Stomach smooth muscle (tissue), 2 donors: ENCODE data around the gene TNFSF15.

Experiments
- H3K27ac ChIP-seq: one replicate; pipeline ENCODE4 v1.7.0; 2013; ENCODE audit warnings: mild to moderate bottlenecking, low read length, inconsistent platforms
- H3K27me3 ChIP-seq, 2 donors: one replicate each; pipeline ENCODE4 v1.7.0; 2013; ENCODE audit warnings: low read length in 2 of 2; ENCODE audit not compliant: insufficient read depth in 2 of 2, control insufficient read depth in 1 of 2
- H3K36me3 ChIP-seq, 2 donors: one replicate each; pipeline ENCODE4 v1.7.0; 2013; ENCODE audit warnings: low read length in 2 of 2; ENCODE audit not compliant: control insufficient read depth in 2 of 2, insufficient read depth in 2 of 2
- H3K4me1 ChIP-seq: one replicate; pipeline ENCODE4 v1.7.0; 2013; ENCODE audit warnings: low read length; ENCODE audit not compliant: control insufficient read depth, insufficient read depth
- H3K4me3 ChIP-seq, 2 donors: one replicate each; pipeline ENCODE4 v1.7.0; 2013; ENCODE audit warnings: low read length in 2 of 2
- H3K9ac ChIP-seq, 2 donors: one replicate each; pipeline ENCODE4 v1.7.0; 2013; ENCODE audit warnings: low read length in 2 of 2, mild to moderate bottlenecking in 1 of 2
- H3K9me3 ChIP-seq, 2 donors: one replicate each; pipeline ENCODE4 v1.7.0; 2013; ENCODE audit warnings: low read length in 2 of 2; ENCODE audit not compliant: control insufficient read depth in 2 of 2
- donor health status: healthy.
- donor health status: Pancreatic carcinoma.

TNFSF15 gene

GRCh38 chr9:114803479-114804265 lies 2.2 kb downstream of the TNFSF15 start:
- Histone ChIP-seq H3K4me1 (peaks cover 4% of the 10 kb centered on the region), H3K9ac (no peak overlapping the region), H3K4me3 (peak overlapping the region in 1 of 2 donors; percentile 24), H3K27ac (no peak overlapping the region), H3K27me3 (no peaks in the 10 kb centered on the region), H3K36me3 (no peaks in the 10 kb centered on the region), H3K9me3 (no peaks in the 10 kb centered on the region)

GRCh38 chr9:114799925-114800324 lies 5.9 kb downstream of the TNFSF15 start:
- H3K27me3 ChIP-seq: no peaks in the 10 kb centered on the region
- peaks cover 4% of the 10 kb centered on the region for H3K4me1 ChIP-seq
- no peak overlapping the region for H3K27ac ChIP-seq
- H3K9me3 ChIP-seq: no peaks in the 10 kb centered on the region
- H3K9ac ChIP-seq: no peak overlapping the region
- H3K36me3 ChIP-seq: no peaks in the 10 kb centered on the region
- H3K4me3 ChIP-seq: no peak overlapping the region

GRCh38 chr9:114799441-114799840 lies 6.4 kb downstream of the TNFSF15 start:
- Histone ChIP-seq H3K36me3 (no peaks in the 10 kb centered on the region), H3K27me3 (no peaks in the 10 kb centered on the region), H3K4me3 (no peak overlapping the region), H3K27ac (no peak overlapping the region), H3K4me1 (peaks cover 4% of the 10 kb centered on the region), H3K9me3 (no peaks in the 10 kb centered on the region), H3K9ac (no peak overlapping the region)

- Histone ChIP-seq H3K4me3 (no peak overlapping the region), H3K27ac (no peak overlapping the region), H3K9ac (no peak overlapping the region), H3K4me1 (peaks cover 3% of the 10 kb centered on the region), H3K27me3 (no peaks in the 10 kb centered on the region), H3K9me3 (no peaks in the 10 kb centered on the region), H3K36me3 (no peaks in the 10 kb centered on the region)
Measured at GRCh38 chr9:114798780-114799427, 6.9 kb downstream of the TNFSF15 start.

- no peaks in the 10 kb centered on the region for H3K4me1 ChIP-seq
- H3K9me3 ChIP-seq: no peaks in the 10 kb centered on the region
- no peaks in the 10 kb centered on the region for H3K27me3 ChIP-seq
- H3K9ac ChIP-seq: no peak overlapping the region
- no peaks in the 10 kb centered on the region for H3K36me3 ChIP-seq
- H3K4me3 ChIP-seq: no peak overlapping the region
- no peak overlapping the region for H3K27ac ChIP-seq
Measured at GRCh38 chr9:114798101-114798500, 7.7 kb downstream of the TNFSF15 start.

- H3K4me1 ChIP-seq: no peaks in the 10 kb centered on the region
- H3K36me3 ChIP-seq: no peaks in the 10 kb centered on the region
- no peak overlapping the region for H3K27ac ChIP-seq
- H3K9ac ChIP-seq: no peak overlapping the region
- no peaks in the 10 kb centered on the region for H3K27me3 ChIP-seq
- H3K9me3 ChIP-seq: no peaks in the 10 kb centered on the region
- no peak overlapping the region for H3K4me3 ChIP-seq
Measured at GRCh38 chr9:114792396-114792795, 13.4 kb downstream of the TNFSF15 start.

- Histone ChIP-seq H3K36me3 (no peaks in the 10 kb centered on the region), H3K27ac (no peak overlapping the region), H3K4me3 (no peak overlapping the region)
Measured at GRCh38 chr9:114791736-114792135, 14.1 kb downstream of the TNFSF15 start.

GRCh38 chr9:114791312-114791711 lies 14.5 kb downstream of the TNFSF15 start:
- Histone ChIP-seq H3K36me3 (no peaks in the 10 kb centered on the region), H3K4me1 (no peaks in the 10 kb centered on the region), H3K9ac (no peak overlapping the region), H3K27ac (no peak overlapping the region), H3K9me3 (no peaks in the 10 kb centered on the region), H3K4me3 (no peak overlapping the region), H3K27me3 (no peaks in the 10 kb centered on the region)

More at GRCh38 chr9:114791736-114792135, 14.1 kb downstream of the TNFSF15 start:
- Histone ChIP-seq H3K9me3 (no peaks in the 10 kb centered on the region), H3K9ac (no peak overlapping the region), H3K4me1 (no peaks in the 10 kb centered on the region), H3K27me3 (no peaks in the 10 kb centered on the region)

- no peaks in the 10 kb centered on the region for H3K4me1 ChIP-seq
- H3K36me3 ChIP-seq: no peaks in the 10 kb centered on the region
- no peaks in the 10 kb centered on the region for H3K9me3 ChIP-seq
- no peaks in the 10 kb centered on the region for H3K27me3 ChIP-seq
- no peak overlapping the region for H3K4me3 ChIP-seq
- no peak overlapping the region for H3K27ac ChIP-seq
- H3K9ac ChIP-seq: no peak overlapping the region
Measured at GRCh38 chr9:114790521-114790920, 15.3 kb downstream of the TNFSF15 start.

GRCh38 chr9:114789006-114789405 lies 16.8 kb downstream of the TNFSF15 start:
- Histone ChIP-seq H3K27ac (no peak overlapping the region), H3K4me1 (no peaks in the 10 kb centered on the region), H3K9ac (no peak overlapping the region), H3K27me3 (no peaks in the 10 kb centered on the region), H3K36me3 (no peaks in the 10 kb centered on the region), H3K4me3 (no peak overlapping the region), H3K9me3 (no peaks in the 10 kb centered on the region)
